ENCODE measurements around the gene ARF1. TPM values are rescaled to one million over a fixed set of nuclear protein-coding genes. Genes with fewer than 3 reads are reported as not detected.

ARF1 gene
- total and polyA plus RNA-seq, 2 donors (not counting 1 experiment from before 2014, with no cell fraction given), result 193 to 389 TPM

GRCh38 chr1:228147768-228148167 lies 65.3 kb downstream of the ARF1 start:
- no peaks in the 10 kb centered on the region for H3K27me3 ChIP-seq (replicated peaks in 1 of 4; ENCODE audit: control extremely low read depth in 1 of 4, control insufficient read depth in 3 of 4, insufficient read depth in 4 of 4, low read length in 3 of 4)
- no peaks in the 10 kb centered on the region for H3K9me3 ChIP-seq (ENCODE audit: control extremely low read depth in 1 of 3, control insufficient read depth in 2 of 3, insufficient read depth in 1 of 3, low read length in 2 of 3)
- H3K9ac ChIP-seq (ENCODE audit: low read length), result no peak overlapping the region
- POLR2A ChIA-PET, result no interaction called here
- H4K20me1 ChIP-seq (ENCODE audit: control insufficient read depth, insufficient read depth, low read length, poor library complexity, severe bottlenecking), result peaks cover 74% of the 10 kb centered on the region
- CTCF ChIA-PET, result no interaction called here
- Mint-ChIP-seq H3K27ac (no peak overlapping the region), H3K4me1 (peaks cover 15% of the 10 kb centered on the region), H3K4me3 (no peak overlapping the region), H3K27me3 (no peaks in the 10 kb centered on the region), H3K9me3 (ENCODE audit: insufficient read depth) (no peaks in the 10 kb centered on the region)
- intact Hi-C loops (cut with micrococcal nuclease), result no loop called here
- no peak overlapping the region for H3K4me2 ChIP-seq (replicated peaks; ENCODE audit: low read depth, low read length, poor library complexity, severe bottlenecking)
- peaks cover 39% of the 10 kb centered on the region for H3K79me2 ChIP-seq (ENCODE audit: control insufficient read depth, insufficient read depth, low read length)
- ATAC-seq (ENCODE audit: low read depth) (no peak), DNase-seq (no peak)
- no peak overlapping the region for H3K27ac ChIP-seq (ENCODE audit: low read length in 2 of 2)
- H2AFZ ChIP-seq (ENCODE audit: insufficient read depth, low read depth, low read length, poor library complexity, severe bottlenecking), result no peak overlapping the region
- H3K36me3 ChIP-seq (replicated peaks in 1 of 2; ENCODE audit: control extremely low read depth in 1 of 2, control insufficient read depth in 1 of 2, extremely low read depth in 1 of 2, insufficient read depth in 2 of 2, low read length in 1 of 2), result peaks cover 0 to 39% of the 10 kb centered on the region in 2 experiments
- WGBS (ENCODE audit: insufficient coverage), result 94% methylated on average over 4 of the region's 4 CpGs
- TF ChIP-seq, protein P1, sequence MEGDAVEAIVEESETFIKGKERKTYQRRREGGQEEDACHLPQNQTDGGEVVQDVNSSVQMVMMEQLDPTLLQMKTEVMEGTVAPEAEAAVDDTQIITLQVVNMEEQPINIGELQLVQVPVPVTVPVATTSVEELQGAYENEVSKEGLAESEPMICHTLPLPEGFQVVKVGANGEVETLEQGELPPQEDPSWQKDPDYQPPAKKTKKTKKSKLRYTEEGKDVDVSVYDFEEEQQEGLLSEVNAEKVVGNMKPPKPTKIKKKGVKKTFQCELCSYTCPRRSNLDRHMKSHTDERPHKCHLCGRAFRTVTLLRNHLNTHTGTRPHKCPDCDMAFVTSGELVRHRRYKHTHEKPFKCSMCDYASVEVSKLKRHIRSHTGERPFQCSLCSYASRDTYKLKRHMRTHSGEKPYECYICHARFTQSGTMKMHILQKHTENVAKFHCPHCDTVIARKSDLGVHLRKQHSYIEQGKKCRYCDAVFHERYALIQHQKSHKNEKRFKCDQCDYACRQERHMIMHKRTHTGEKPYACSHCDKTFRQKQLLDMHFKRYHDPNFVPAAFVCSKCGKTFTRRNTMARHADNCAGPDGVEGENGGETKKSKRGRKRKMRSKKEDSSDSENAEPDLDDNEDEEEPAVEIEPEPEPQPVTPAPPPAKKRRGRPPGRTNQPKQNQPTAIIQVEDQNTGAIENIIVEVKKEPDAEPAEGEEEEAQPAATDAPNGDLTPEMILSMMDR (IDR thresholded peaks at IDR 0.05), result no peak
- TF ChIP-seq EZH2 (IDR thresholded peaks at IDR 0.05; ENCODE audit: borderline replicate concordance, insufficient read depth, low read depth, low read length, poor library complexity, severe bottlenecking), result no peak
- H3K4me3 ChIP-seq (ENCODE audit: control extremely low read depth in 1 of 5, extremely low read depth in 1 of 5, insufficient read depth in 1 of 5, low read depth in 2 of 5, low read length in 4 of 5), result no peak overlapping the region
- H3K4me1 ChIP-seq (ENCODE audit: control insufficient read depth in 2 of 2, insufficient read depth in 2 of 2, low read length in 2 of 2), result peaks cover 10 to 20% of the 10 kb centered on the region in 2 donors

DNA sequence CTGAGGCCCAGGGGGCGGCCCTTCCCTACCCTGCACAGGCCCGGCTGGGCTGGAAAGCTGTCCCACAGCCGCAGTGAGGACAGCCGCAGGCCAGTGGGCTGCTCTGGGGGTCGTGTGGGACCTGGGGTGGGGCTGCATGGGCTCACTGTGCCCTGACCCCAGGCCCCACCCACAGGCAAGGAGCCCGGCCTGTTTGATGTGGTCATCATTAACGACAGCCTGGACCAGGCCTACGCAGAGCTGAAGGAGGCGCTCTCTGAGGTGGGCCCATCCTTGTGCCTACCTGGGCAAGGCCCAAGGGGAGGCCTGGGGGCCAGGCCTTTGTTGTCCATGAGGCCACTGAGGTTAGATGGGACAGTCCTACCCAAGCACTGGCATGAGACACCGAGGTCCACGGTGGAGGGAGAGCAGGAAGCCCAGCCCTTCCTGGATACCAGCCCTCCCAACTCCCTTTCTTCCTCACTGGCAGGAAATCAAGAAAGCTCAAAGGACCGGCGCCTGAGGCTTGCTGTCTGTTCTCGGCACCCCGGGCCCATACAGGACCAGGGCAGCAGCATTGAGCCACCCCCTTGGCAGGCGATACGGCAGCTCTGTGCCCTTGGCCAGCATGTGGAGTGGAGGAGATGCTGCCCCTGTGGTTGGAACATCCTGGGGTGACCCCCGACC lies 65.8 kb downstream of the ARF1 start:
- peaks cover 68% of the 10 kb centered on the region for H4K20me1 ChIP-seq (ENCODE audit: control insufficient read depth, insufficient read depth, low read length, poor library complexity, severe bottlenecking)

More for the DNA sequence above, 65.8 kb downstream of the ARF1 start:
- peaks cover 0 to 39% of the 10 kb centered on the region in 2 experiments for H3K36me3 ChIP-seq (replicated peaks in 1 of 2; ENCODE audit: control extremely low read depth in 1 of 2, control insufficient read depth in 1 of 2, extremely low read depth in 1 of 2, insufficient read depth in 2 of 2, low read length in 1 of 2)
- H3K4me3 ChIP-seq (ENCODE audit: control extremely low read depth in 1 of 5, extremely low read depth in 1 of 5, insufficient read depth in 1 of 5, low read depth in 2 of 5, low read length in 4 of 5), result no peak overlapping the region
- TF ChIP-seq, protein P1 (IDR thresholded peaks at IDR 0.05), result no peak
- TF ChIP-seq EZH2 (IDR thresholded peaks at IDR 0.05; ENCODE audit: borderline replicate concordance, insufficient read depth, low read depth, low read length, poor library complexity, severe bottlenecking), result no peak
- H3K4me2 ChIP-seq (replicated peaks; ENCODE audit: low read depth, low read length, poor library complexity, severe bottlenecking), result no peak overlapping the region
- POLR2A ChIA-PET, result no interaction called here
- no peaks in the 10 kb centered on the region for H3K27me3 Mint-ChIP-seq
- intact Hi-C loops (cut with micrococcal nuclease), result no loop called here
- WGBS (ENCODE audit: insufficient coverage), result 87% methylated on average over 13 of the region's 18 CpGs
- peaks cover 33% of the 10 kb centered on the region for H3K79me2 ChIP-seq (ENCODE audit: control insufficient read depth, insufficient read depth, low read length)
- H3K27ac ChIP-seq (ENCODE audit: low read length in 2 of 2), result no peak overlapping the region
- CTCF ChIA-PET, result interaction anchor here (1.0 kb wide), 1 partner anchor 17 kb away, joined by 3 read pairs; the partner anchor contains the start of gene IBA57
- H2AFZ ChIP-seq (ENCODE audit: insufficient read depth, low read depth, low read length, poor library complexity, severe bottlenecking), result no peak overlapping the region
- no peaks in the 10 kb centered on the region for H3K9me3 Mint-ChIP-seq (ENCODE audit: insufficient read depth)
- peaks cover 9% of the 10 kb centered on the region for H3K4me1 Mint-ChIP-seq
- DNase-seq (no peak), ATAC-seq (ENCODE audit: low read depth) (no peak)
- H3K4me3 Mint-ChIP-seq, result no peak overlapping the region
- H3K9ac ChIP-seq (ENCODE audit: low read length), result no peak overlapping the region
- no peaks in the 10 kb centered on the region for H3K27me3 ChIP-seq (replicated peaks in 1 of 4; ENCODE audit: control extremely low read depth in 1 of 4, control insufficient read depth in 3 of 4, insufficient read depth in 4 of 4, low read length in 3 of 4)
- H3K4me1 ChIP-seq (ENCODE audit: control insufficient read depth in 2 of 2, insufficient read depth in 2 of 2, low read length in 2 of 2), result peaks cover 6 to 14% of the 10 kb centered on the region in 2 donors
- no peak overlapping the region for H3K27ac Mint-ChIP-seq
- no peaks in the 10 kb centered on the region for H3K9me3 ChIP-seq (ENCODE audit: control extremely low read depth in 1 of 3, control insufficient read depth in 2 of 3, insufficient read depth in 1 of 3, low read length in 2 of 3)

Data from B cell (primary cell).